SU-DHL-6 (cell line): Measurements from ENCODE around the gene TULP4.

Source experiments
- H2AFZ ChIP-seq: fragments of 200-600 bp; sonication (generic); 2 replicates; pipeline ENCODE4 v1.6.1; 2014; ENCODE audit warnings: low read depth, mild to moderate bottlenecking, moderate library complexity, mixed read lengths, antibody characterized with exemption, low read length; ENCODE audit not compliant: severe bottlenecking
- H3F3A ChIP-seq: fragments of 200-600 bp; shearing (Covaris generic); 2 replicates; pipeline ENCODE4 v1.6.0; 2016; ENCODE audit warnings: antibody characterized with exemption, mild to moderate bottlenecking; ENCODE audit not compliant: insufficient read depth
- H3K27ac ChIP-seq: fragments of 200-600 bp; sonication (generic); 2 replicates; pipeline ENCODE4 v1.5.1; 2016; ENCODE audit warnings: low read depth, mild to moderate bottlenecking, low read length, moderate library complexity, mixed read lengths
- H3K27me3 ChIP-seq: fragments of 200-600 bp; sonication (generic), shearing (Covaris generic); 2 replicates; pipeline ENCODE4 v1.6.0; 2014; ENCODE audit warnings: mild to moderate bottlenecking, low read length
- H3K36me3 ChIP-seq: fragments of 200-600 bp; sonication (generic); 2 replicates; pipeline ENCODE4 v1.6.1; 2014; ENCODE audit warnings: mild to moderate bottlenecking, low read length, mixed read lengths
- H3K4me2 ChIP-seq: fragments of 300-600, 200-600 bp; shearing (Covaris generic), sonication (generic); 2 replicates; pipeline ENCODE4 v1.6.0; 2014; ENCODE audit warnings: low read length, low read depth, mild to moderate bottlenecking; ENCODE audit not compliant: poor library complexity, severe bottlenecking
- H3K4me3 ChIP-seq: fragments of 200-600 bp; sonication (generic); 2 replicates; pipeline ENCODE4 v1.5.1; 2014; ENCODE audit warnings: antibody characterized with exemption, low read length, mild to moderate bottlenecking, mixed read lengths; ENCODE audit not compliant: insufficient read depth, poor library complexity, severe bottlenecking
- H3K79me2 ChIP-seq: fragments of 200-600 bp; sonication (generic); 2 replicates; pipeline ENCODE4 v1.6.1; 2014; ENCODE audit warnings: mild to moderate bottlenecking, low read length, moderate library complexity; ENCODE audit not compliant: insufficient read depth
- H3K9ac ChIP-seq: fragments of 200-600 bp; sonication (generic); 2 replicates; pipeline ENCODE4 v1.7.0; 2014; ENCODE audit warnings: mild to moderate bottlenecking, low read length
- H3K9me2 ChIP-seq: fragments of 200-600 bp; sonication (generic); replicated peaks from 2 replicates; pipeline ENCODE4 v1.6.1; 2014; ENCODE audit warnings: low read length; ENCODE audit not compliant: insufficient read depth
- H3K9me3 ChIP-seq: fragments of 200-600 bp; sonication (generic); 2 replicates; pipeline ENCODE4 v1.6.1; 2014; ENCODE audit warnings: low read length, mixed read lengths; ENCODE audit not compliant: insufficient read depth
- H4K20me1 ChIP-seq: fragments of 200-600 bp; sonication (generic); 2 replicates; pipeline ENCODE4 v1.6.1; 2014; ENCODE audit warnings: low read depth, mild to moderate bottlenecking, antibody characterized with exemption, low read length, moderate library complexity, mixed read lengths
- CTCF ChIP-seq: fragments of 200-600 bp; sonication (generic); IDR thresholded peaks from one replicate; pipeline ENCODE4 v1.5.1; 2017; ENCODE audit warnings: antibody characterized with exemption, mild to moderate bottlenecking, low read length, moderate library complexity; ENCODE audit not compliant: insufficient read depth, poor library complexity, severe bottlenecking
- EZH2phosphoT487 ChIP-seq: fragments of 200-600 bp; sonication (generic), shearing (Covaris generic); conservative IDR thresholded peaks from 2 replicates; pipeline ENCODE4 v1.6.1; 2018; ENCODE audit warnings: mild to moderate bottlenecking, antibody characterized with exemption, low read length, moderate library complexity, mixed read lengths

The TULP4 gene

GRCh38 chr6:158369241-158369640 is 57.0 kb downstream of the TULP4 start:
- Histone ChIP-seq H3F3A (no peaks in the 10 kb centered on the region), H3K79me2 (peaks cover 25% of the 10 kb centered on the region), H3K27me3 (no peaks in the 10 kb centered on the region), H3K36me3 (no peaks in the 10 kb centered on the region), H3K4me2 (no peak overlapping the region), H3K4me3 (no peak overlapping the region), H3K9me3 (no peaks in the 10 kb centered on the region), H3K27ac (no peak overlapping the region), H2AFZ (no peak overlapping the region), H3K9me2 (no peaks in the 10 kb centered on the region), H3K9ac (no peak overlapping the region), H4K20me1 (no peaks in the 10 kb centered on the region)
- TF ChIP-seq EZH2phosphoT487 (no peak), CTCF (no peak)

DNA sequence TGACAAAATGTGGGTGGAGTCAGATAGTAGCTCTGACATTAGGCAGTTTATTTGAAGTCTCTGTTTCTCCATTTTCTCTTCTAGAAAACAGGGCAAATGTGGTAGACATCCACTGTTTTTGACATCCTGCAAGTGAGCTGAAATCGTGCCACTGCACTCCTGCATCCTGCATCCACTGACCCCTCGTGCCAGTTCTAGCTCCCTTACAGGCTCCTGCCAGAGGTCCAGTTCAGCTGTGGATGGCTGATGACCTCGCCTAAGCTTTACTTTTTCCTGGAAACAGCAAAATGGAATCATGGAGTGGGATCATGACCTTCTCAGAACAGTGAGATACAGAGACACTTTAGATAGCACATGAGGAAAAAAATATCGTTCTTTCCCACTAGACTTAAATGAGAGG is 58.5 kb downstream of the TULP4 start:
- Histone ChIP-seq H3K36me3 (no peaks in the 10 kb centered on the region), H3K9ac (no peak overlapping the region), H3K79me2 (peaks cover 21% of the 10 kb centered on the region), H3K9me3 (no peaks in the 10 kb centered on the region), H3K27ac (no peak overlapping the region), H3K27me3 (no peaks in the 10 kb centered on the region), H3F3A (no peaks in the 10 kb centered on the region), H2AFZ (no peak overlapping the region), H4K20me1 (no peaks in the 10 kb centered on the region), H3K4me2 (no peak overlapping the region), H3K9me2 (no peaks in the 10 kb centered on the region), H3K4me3 (no peak overlapping the region)
- TF ChIP-seq EZH2phosphoT487: no peak
- TF ChIP-seq CTCF: no peak

- no peak for TF ChIP-seq EZH2phosphoT487
- no peak for TF ChIP-seq CTCF
- H3K27me3 ChIP-seq: no peaks in the 10 kb centered on the region
- no peaks in the 10 kb centered on the region for H4K20me1 ChIP-seq
- H2AFZ ChIP-seq: no peak overlapping the region
- no peaks in the 10 kb centered on the region for H3F3A ChIP-seq
- H3K79me2 ChIP-seq: peaks cover 21% of the 10 kb centered on the region
- no peak overlapping the region for H3K9ac ChIP-seq
- H3K9me2 ChIP-seq: no peaks in the 10 kb centered on the region
- H3K9me3 ChIP-seq: no peaks in the 10 kb centered on the region
- no peaks in the 10 kb centered on the region for H3K36me3 ChIP-seq
- H3K27ac ChIP-seq: no peak overlapping the region
- no peak overlapping the region for H3K4me3 ChIP-seq
- no peak overlapping the region for H3K4me2 ChIP-seq
Measured at GRCh38 chr6:158371261-158371660, 59.0 kb downstream of the TULP4 start.
